Small intestine (tissue), 7 donors: ENCODE results near the gene DOCK1. TPM values are rescaled to one million over a fixed set of nuclear protein-coding genes. Genes with fewer than 3 reads are reported as not detected.
A peak's percentile ranks its signal among the peaks of the same experiment; 100 is the strongest.

Experiments
- DNase-seq, 2 donors: peaks; one replicate each; pipeline versions ENCODE4 v3.0.0 to v3.0.0-alpha.2; 2013
- FAIRE-seq: peaks from 2 replicates; lab custom pipeline; 2012; peaks lifted over from hg19 to GRCh38; lab: Jason Lieb, UNC
- H3K27ac ChIP-seq, 3 donors: one replicate each; pipeline ENCODE4 v1.5.1; 2013; ENCODE audit warnings: low read length in 2 of 3, mild to moderate bottlenecking in 2 of 3, control low read depth in 1 of 3, inconsistent platforms in 1 of 3, low read depth in 1 of 3, moderate library complexity in 1 of 3
- H3K27me3 ChIP-seq, 3 donors: one replicate each; pipeline ENCODE4 v1.6.1; 2013; ENCODE audit warnings: low read length in 3 of 3, inconsistent platforms in 1 of 3; ENCODE audit not compliant: control insufficient read depth in 3 of 3, insufficient read depth in 3 of 3
- H3K36me3 ChIP-seq, 3 donors: one replicate each; pipeline ENCODE4 v1.6.1; 2013; ENCODE audit warnings: low read length in 3 of 3, inconsistent platforms in 1 of 3, low read depth in 1 of 3, mild to moderate bottlenecking in 1 of 3, moderate library complexity in 1 of 3; ENCODE audit not compliant: control insufficient read depth in 3 of 3, insufficient read depth in 2 of 3
- H3K4me1 ChIP-seq, 3 donors: one replicate each; pipeline ENCODE4 v1.6.1; 2013; ENCODE audit warnings: low read length in 2 of 3, inconsistent platforms in 1 of 3, low read depth in 1 of 3, mild to moderate bottlenecking in 1 of 3, moderate library complexity in 1 of 3; ENCODE audit not compliant: control insufficient read depth in 3 of 3, insufficient read depth in 2 of 3
- H3K4me3 ChIP-seq, 3 donors: one replicate each; pipeline ENCODE4 v1.5.1; 2013; ENCODE audit warnings: low read length in 3 of 3, control low read depth in 1 of 3, inconsistent platforms in 1 of 3, low read depth in 1 of 3, mild to moderate bottlenecking in 1 of 3, moderate library complexity in 1 of 3
- H3K9me3 ChIP-seq, 2 donors: one replicate each; pipeline ENCODE4 v1.6.1; 2013; ENCODE audit warnings: low read depth in 1 of 2, low read length in 1 of 2; ENCODE audit not compliant: control insufficient read depth in 2 of 2, insufficient read depth in 1 of 2
- WGBS, 3 donors: extraction: QIAGEN DNeasy Blood & Tissue Kit; methylation state at CpG; one replicate each; pipeline ENCODE4 v1.1.7; 2013; 5-methylcytosine and 5-hydroxymethylcytosine counted together
- polyA plus RNA-seq, 4 donors: library from polyadenylated mRNA; stranded (reverse) in 3 of 4; unstranded in 1 of 4; fragments of 200-250 nt in 3 of 4; fragments of 120-200 nt in 1 of 4; gene quantifications; one replicate each; pipeline versions ENCODE4 v1.2.1 to v1.2.3, GENCODE V29; 2013
- donor health status: healthy with polysubstance abuse.
- donor health status: control.
- donor health status: control.
- donor health status: Bipolar disorder and iron deficiency.
- donor health status: healthy.

Gene DOCK1
- polyA plus RNA-seq, 4 donors, result 16.8 to 27.0 (median 22.1) TPM

GRCh38 chr10:127071126-127071525, 165.9 kb downstream of the DOCK1 start:
- H3K4me1 ChIP-seq, result no peaks in the 10 kb centered on the region
- no peaks in the 10 kb centered on the region for H3K27me3 ChIP-seq
- FAIRE-seq, result no peak
- no peak for DNase-seq
- 78 to 94% (median 80%) methylated on average over 2 of the region's 2 CpGs for whole genome bisulfite sequencing, 3 donors
- no peak overlapping the region for H3K4me3 ChIP-seq
- H3K36me3 ChIP-seq, result peaks cover 0 to 42% (median 4%) of the 10 kb centered on the region in 3 donors
- no peak overlapping the region for H3K27ac ChIP-seq
- no peaks in the 10 kb centered on the region for H3K9me3 ChIP-seq

- no peak for DNase-seq
- Histone ChIP-seq H3K4me1 (no peaks in the 10 kb centered on the region), H3K27me3 (no peaks in the 10 kb centered on the region), H3K27ac (no peak overlapping the region), H3K9me3 (no peaks in the 10 kb centered on the region), H3K4me3 (no peak overlapping the region), H3K36me3 (peaks cover 0 to 35% (median 2%) of the 10 kb centered on the region in 3 donors)
- 85 to 92% (median 90%) methylated on average over 3 of the region's 3 CpGs for WGBS, 3 donors
- FAIRE-seq, result no peak
These were observed 168.4 kb downstream of the DOCK1 start for GRCh38 chr10:127073666-127074065.

- no peaks in the 10 kb centered on the region for H3K4me1 ChIP-seq
- no peak overlapping the region for H3K4me3 ChIP-seq
- peaks cover 2 to 22% (median 2%) of the 10 kb centered on the region in 3 donors for H3K36me3 ChIP-seq
- no peak overlapping the region for H3K27ac ChIP-seq
- no peaks in the 10 kb centered on the region for H3K9me3 ChIP-seq
- DNase-seq (peak in 1 of 2 donors; percentile 35), FAIRE-seq (no peak)
- no peaks in the 10 kb centered on the region for H3K27me3 ChIP-seq
- WGBS, 3 donors, result 79 to 88% (median 83%) methylated on average over 3 of the region's 3 CpGs
These were observed 174.2 kb downstream of the DOCK1 start for GRCh38 chr10:127079392-127079791.

GRCh38 chr10:127080317-127080716, 175.1 kb downstream of the DOCK1 start:
- 53 to 81% (median 64%) methylated on average over 4 of the region's 4 CpGs for WGBS, 3 donors

GRCh38 chr10:127081851-127082345, 176.7 kb downstream of the DOCK1 start:
- Histone ChIP-seq H3K4me3 (no peak overlapping the region), H3K27me3 (no peaks in the 10 kb centered on the region), H3K27ac (no peak overlapping the region), H3K4me1 (no peaks in the 10 kb centered on the region), H3K9me3 (no peaks in the 10 kb centered on the region), H3K36me3 (peaks cover 2 to 13% (median 2%) of the 10 kb centered on the region in 3 donors)
- DNase-seq, result no peak
- FAIRE-seq, result no peak
- 83 to 90% (median 84%) methylated on average over 10 of the region's 10 CpGs for WGBS, 3 donors

More at GRCh38 chr10:127080317-127080716, 175.1 kb downstream of the DOCK1 start:
- Histone ChIP-seq H3K36me3 (peaks cover 2 to 17% (median 2%) of the 10 kb centered on the region in 3 donors), H3K27me3 (no peaks in the 10 kb centered on the region), H3K27ac (no peak overlapping the region), H3K4me1 (no peaks in the 10 kb centered on the region), H3K9me3 (no peaks in the 10 kb centered on the region), H3K4me3 (no peak overlapping the region)
- FAIRE-seq, result no peak
- no peak for DNase-seq

- H3K4me1 ChIP-seq, result no peaks in the 10 kb centered on the region
- FAIRE-seq (no peak), DNase-seq (no peak)
- WGBS, 3 donors, result 69 to 95% (median 94%) methylated on average over 4 of the region's 4 CpGs
- no peaks in the 10 kb centered on the region for H3K27me3 ChIP-seq
- H3K9me3 ChIP-seq, result no peaks in the 10 kb centered on the region
- no peak overlapping the region for H3K4me3 ChIP-seq
- no peak overlapping the region for H3K27ac ChIP-seq
- H3K36me3 ChIP-seq, result peaks cover 2 to 12% (median 2%) of the 10 kb centered on the region in 3 donors
These were observed 177.4 kb downstream of the DOCK1 start for GRCh38 chr10:127082651-127083050.

GRCh38 chr10:127085957-127086356, 180.7 kb downstream of the DOCK1 start:
- Histone ChIP-seq H3K9me3 (no peaks in the 10 kb centered on the region), H3K4me1 (peaks cover 0 to 7% (median 0%) of the 10 kb centered on the region in 3 donors), H3K4me3 (no peak overlapping the region), H3K27ac (no peak overlapping the region), H3K27me3 (no peaks in the 10 kb centered on the region), H3K36me3 (peaks cover 2 to 14% (median 2%) of the 10 kb centered on the region in 3 donors)
- FAIRE-seq (no peak), DNase-seq (no peak)
- WGBS, 3 donors, result 68 to 88% (median 82%) methylated on average over 5 of the region's 5 CpGs

- H3K27me3 ChIP-seq, result no peaks in the 10 kb centered on the region
- H3K4me1 ChIP-seq, result peaks cover 0 to 16% (median 0%) of the 10 kb centered on the region in 3 donors
- no peaks in the 10 kb centered on the region for H3K9me3 ChIP-seq
- DNase-seq (no peak), FAIRE-seq (no peak)
- H3K36me3 ChIP-seq, result peaks cover 0 to 24% (median 2%) of the 10 kb centered on the region in 3 donors
- WGBS, 3 donors, result 93 to 94% (median 94%) methylated on average over 9 to 10 of the region's 10 CpGs
- H3K27ac ChIP-seq, result no peak overlapping the region
- no peak overlapping the region for H3K4me3 ChIP-seq
These were observed 183.7 kb downstream of the DOCK1 start for GRCh38 chr10:127088908-127089307.

GRCh38 chr10:127089446-127089845, 184.2 kb downstream of the DOCK1 start:
- DNase-seq, result peak in 1 of 2 donors; percentile 3
- no peak overlapping the region for H3K4me3 ChIP-seq
- no peaks in the 10 kb centered on the region for H3K27me3 ChIP-seq
- H3K4me1 ChIP-seq, result peaks cover 0 to 16% (median 0%) of the 10 kb centered on the region in 3 donors
- no peak for FAIRE-seq
- H3K27ac ChIP-seq, result peak overlapping the region in 1 of 3 donors; percentile 70
- 67 to 83% (median 81%) methylated on average over 5 of the region's 5 CpGs for WGBS, 3 donors
- H3K9me3 ChIP-seq, result no peaks in the 10 kb centered on the region
- H3K36me3 ChIP-seq, result peaks cover 0 to 29% (median 0%) of the 10 kb centered on the region in 3 donors
